Measurements from ENCODE around the gene HSP90AB1.

HSP90AB1 gene

GRCh38 chr6:44246663-44247337 is at the start of gene HSP90AB1:
Gene HSP90AB1, plus strand, starts transcription at chr6:44247101. Its CDS starts 1,529 bp downstream, at chr6:44248630.
- Histone ChIP-seq H3K36me3 (replicated peaks) (peaks cover 37% of the 10 kb centered on the region), H3K27ac (peak within 1 kb of the TSS; percentile 73), H3K4me3 (ENCODE audit: low read depth, low read length) (peak within 1 kb of the TSS; percentile 82), H3K27me3 (replicated peaks) (no peaks in the 10 kb centered on the region)
- in situ Hi-C loops (cut with HindIII; ENCODE audit: low pct_ligation_motif_present, low sequenced_read_pairs), result no loop called here
- DNase-seq, result peak; percentile 97
- no peak for TF ChIP-seq CTCF (IDR thresholded peaks at IDR 0.05; ENCODE audit: low read depth, low read length, missing control alignments)

- no peaks in the 10 kb centered on the region for H3K36me3 ChIP-seq (replicated peaks)
- no peak for TF ChIP-seq CTCF (IDR thresholded peaks at IDR 0.05; ENCODE audit: low read depth, low read length, missing control alignments)
- no peaks in the 10 kb centered on the region for H3K27me3 ChIP-seq (replicated peaks)
- H3K27ac ChIP-seq, result no peak overlapping the region
- in situ Hi-C loops (cut with HindIII; ENCODE audit: low pct_ligation_motif_present, low sequenced_read_pairs), result no loop called here
- H3K4me3 ChIP-seq (ENCODE audit: low read depth, low read length), result no peak overlapping the region
- DNase-seq, result no peak
Measured at GRCh38 chr6:44198684-44199083, 48.2 kb upstream of the HSP90AB1 start.

GRCh38 chr6:44199883-44200282 is 47.0 kb upstream of the HSP90AB1 start:
- no peak for TF ChIP-seq CTCF (IDR thresholded peaks at IDR 0.05; ENCODE audit: low read depth, low read length, missing control alignments)
- Histone ChIP-seq H3K27me3 (replicated peaks) (no peaks in the 10 kb centered on the region), H3K4me3 (ENCODE audit: low read depth, low read length) (no peak overlapping the region), H3K27ac (no peak overlapping the region), H3K36me3 (replicated peaks) (no peaks in the 10 kb centered on the region)
- in situ Hi-C loops (cut with HindIII; ENCODE audit: low pct_ligation_motif_present, low sequenced_read_pairs), result no loop called here
- no peak for DNase-seq

GRCh38 chr6:44201200-44201599 is 45.7 kb upstream of the HSP90AB1 start:
- no peak for DNase-seq
- Histone ChIP-seq H3K27me3 (replicated peaks) (no peaks in the 10 kb centered on the region), H3K27ac (no peak overlapping the region), H3K4me3 (ENCODE audit: low read depth, low read length) (no peak overlapping the region), H3K36me3 (replicated peaks) (no peaks in the 10 kb centered on the region)
- in situ Hi-C loops (cut with HindIII; ENCODE audit: low pct_ligation_motif_present, low sequenced_read_pairs), result no loop called here
- TF ChIP-seq CTCF (IDR thresholded peaks at IDR 0.05; ENCODE audit: low read depth, low read length, missing control alignments), result no peak

GRCh38 chr6:44201638-44202303 is 45.1 kb upstream of the HSP90AB1 start:
- DNase-seq, result no peak
- in situ Hi-C loops (cut with HindIII; ENCODE audit: low pct_ligation_motif_present, low sequenced_read_pairs), result no loop called here
- no peaks in the 10 kb centered on the region for H3K36me3 ChIP-seq (replicated peaks)
- H3K27me3 ChIP-seq (replicated peaks), result no peaks in the 10 kb centered on the region
- TF ChIP-seq CTCF (IDR thresholded peaks at IDR 0.05; ENCODE audit: low read depth, low read length, missing control alignments), result no peak
- H3K4me3 ChIP-seq (ENCODE audit: low read depth, low read length), result no peak overlapping the region
- H3K27ac ChIP-seq, result no peak overlapping the region

Measured in brain microvascular endothelial cell (primary cell).